NCI-H128 (cell line): ENCODE results near the gene TRMT2B.
"Not testable (repeated sequence)": the region's sequence is repeated elsewhere in the genome, so short reads cannot be mapped to it uniquely, and the experiment has no call there.

Source experiments
- DNase-seq: peaks from one replicate; lab custom pipeline; 2025; ENCODE audit not compliant: unreplicated experiment; lab: John Stamatoyannopoulos, UW

The TRMT2B gene

DNA sequence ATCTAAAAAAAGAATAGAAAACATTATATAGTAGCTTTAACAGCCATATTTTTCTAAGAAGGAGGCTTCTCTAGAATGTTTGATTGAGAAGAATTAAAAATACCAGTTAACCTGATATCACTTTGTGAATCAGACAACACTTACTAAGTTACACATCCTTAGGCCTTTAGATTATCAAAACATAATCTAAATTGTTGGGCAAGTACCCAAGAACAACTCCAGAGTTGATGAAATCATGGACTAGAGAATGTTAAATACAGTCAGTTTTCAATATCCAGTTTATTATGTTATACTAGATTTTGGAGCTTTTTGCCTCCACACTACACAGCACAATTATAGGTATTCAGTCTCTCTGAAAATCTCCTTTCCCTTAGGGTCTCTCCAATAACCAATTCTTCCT, 42.8 kb downstream of the TRMT2B start:
- DNase-seq, result no peak

GRCh38 chrX:100999451-100999850, 52.5 kb downstream of the TRMT2B start:
- no peak for DNase-seq

GRCh38 chrX:100995469-100995868, 56.4 kb downstream of the TRMT2B start:
- no peak for DNase-seq

DNA sequence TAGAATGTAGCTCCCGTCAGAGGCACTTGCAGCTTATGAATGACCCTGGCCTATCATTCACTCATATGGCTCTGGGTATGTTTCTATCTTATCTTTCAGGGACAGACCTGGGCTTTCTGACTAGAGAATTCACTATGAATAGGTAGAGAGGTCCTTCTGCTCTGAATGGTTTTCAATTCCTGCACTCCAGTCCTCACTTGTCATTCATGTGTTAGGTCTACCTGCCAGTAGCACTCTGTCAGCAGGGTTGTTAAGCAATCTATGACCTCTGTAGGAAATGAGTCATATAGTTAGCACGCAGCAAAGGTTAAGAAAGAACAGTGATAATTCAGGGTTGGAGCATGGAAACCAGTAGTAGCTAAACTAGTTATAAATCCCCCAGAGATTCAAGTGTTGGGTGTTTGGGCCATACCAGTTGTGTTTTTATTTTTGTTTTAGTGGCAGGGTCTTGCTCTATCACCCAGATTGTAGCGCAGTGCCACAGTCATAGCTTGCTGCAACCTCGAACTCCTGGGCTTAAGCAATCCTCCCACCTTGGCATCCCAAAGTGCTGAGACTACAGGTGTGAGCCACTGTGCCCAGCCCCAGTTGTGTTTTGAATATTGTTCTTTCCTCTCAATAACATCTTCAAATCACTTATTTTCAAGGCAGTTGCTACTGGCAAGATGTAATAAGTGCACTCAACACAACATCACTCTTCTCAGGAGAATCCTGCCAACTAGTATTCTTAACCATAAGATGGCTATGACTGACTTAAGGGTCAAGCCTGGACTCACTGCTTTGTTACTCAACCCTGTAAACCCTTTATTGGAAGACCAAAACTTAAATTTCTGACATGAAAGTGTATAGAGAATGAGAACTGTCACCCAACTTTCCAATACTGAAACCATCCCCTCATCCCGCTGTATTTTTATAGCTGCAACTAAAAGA, 57.3 kb downstream of the TRMT2B start:
- DNase-seq, result no peak

DNA sequence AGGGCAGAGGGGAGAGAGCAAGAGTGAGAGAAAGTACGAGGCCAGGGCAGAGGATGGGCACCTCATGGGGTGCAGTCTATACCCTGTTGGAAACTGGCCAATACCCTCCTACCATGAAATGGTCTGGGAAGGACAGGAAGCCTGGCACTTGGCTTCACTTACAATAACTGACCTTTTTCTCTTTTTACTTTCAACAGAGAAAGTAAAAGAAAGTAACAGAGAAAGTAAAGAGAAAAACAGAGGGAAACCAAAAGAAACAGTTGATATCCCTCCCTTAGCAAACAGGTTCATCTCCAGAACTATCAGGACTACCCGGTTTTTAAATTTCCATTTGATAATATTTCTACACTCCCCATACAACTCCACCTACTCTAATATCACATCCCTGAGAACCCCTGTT, 61.8 kb downstream of the TRMT2B start:
- no peak for DNase-seq

GRCh38 chrX:100984818-100985217, 67.1 kb downstream of the TRMT2B start:
- DNase-seq, result no peak

DNA sequence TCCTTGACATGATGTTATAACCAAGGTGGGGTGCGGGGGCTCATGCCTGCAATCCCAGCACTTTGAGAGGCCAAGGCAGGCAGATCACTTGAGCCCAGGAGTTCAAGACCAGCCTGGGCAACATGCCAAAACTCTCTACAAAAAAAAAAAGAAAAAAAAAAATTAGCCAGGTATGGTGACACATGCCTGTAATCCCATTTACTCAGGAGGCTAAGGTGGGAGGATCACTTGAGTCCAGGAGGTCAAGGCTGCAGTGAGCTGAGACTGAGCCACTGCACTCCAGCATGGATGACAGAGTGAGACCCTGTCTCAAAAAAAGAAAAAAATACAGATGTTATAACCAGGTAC, 70.4 kb downstream of the TRMT2B start:
- DNase-seq, result not testable (repeated sequence)

DNA sequence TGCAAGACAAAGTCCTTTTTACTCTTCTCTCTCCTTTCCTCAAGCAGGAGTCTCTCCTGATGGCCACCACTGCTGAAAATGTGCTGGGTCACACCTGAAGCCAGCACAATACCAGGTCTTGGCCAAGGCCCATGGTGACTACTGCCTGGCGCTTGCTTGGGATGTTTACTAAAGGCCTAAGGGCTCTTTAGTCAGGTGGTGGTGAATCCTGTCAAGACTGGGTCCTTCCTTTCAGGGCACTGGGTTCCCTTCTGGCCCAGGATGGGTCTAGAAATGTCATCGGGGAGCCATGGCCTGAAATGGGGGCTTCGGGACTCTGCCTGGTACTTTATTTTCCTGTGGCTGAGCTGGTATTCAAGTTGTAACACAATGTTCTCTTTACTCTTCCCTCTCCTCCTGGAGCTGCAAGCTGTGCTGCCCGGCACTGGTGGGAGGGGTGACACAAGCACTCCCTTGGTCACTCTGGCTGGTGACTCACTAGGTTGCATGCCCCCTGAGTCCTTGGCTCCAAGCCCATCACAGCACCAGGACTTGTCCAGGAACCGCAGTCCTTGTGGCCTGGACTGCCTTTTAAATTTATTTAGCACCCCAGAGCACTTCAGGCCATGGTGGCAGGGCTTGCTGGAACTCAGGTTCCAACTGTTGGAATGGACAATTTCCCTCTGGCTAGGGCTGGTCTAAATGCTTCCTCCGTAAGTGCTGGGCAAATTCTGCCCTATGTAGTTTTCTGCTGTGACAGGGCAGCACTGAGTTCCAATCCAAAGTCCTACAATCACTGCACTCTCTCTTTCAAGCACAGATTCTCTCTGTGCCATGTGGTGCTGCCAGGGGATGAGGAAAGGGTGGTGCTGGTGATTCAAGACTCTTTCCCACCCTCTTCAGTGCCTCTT, 71.1 kb downstream of the TRMT2B start:
- DNase-seq, result no peak

DNA sequence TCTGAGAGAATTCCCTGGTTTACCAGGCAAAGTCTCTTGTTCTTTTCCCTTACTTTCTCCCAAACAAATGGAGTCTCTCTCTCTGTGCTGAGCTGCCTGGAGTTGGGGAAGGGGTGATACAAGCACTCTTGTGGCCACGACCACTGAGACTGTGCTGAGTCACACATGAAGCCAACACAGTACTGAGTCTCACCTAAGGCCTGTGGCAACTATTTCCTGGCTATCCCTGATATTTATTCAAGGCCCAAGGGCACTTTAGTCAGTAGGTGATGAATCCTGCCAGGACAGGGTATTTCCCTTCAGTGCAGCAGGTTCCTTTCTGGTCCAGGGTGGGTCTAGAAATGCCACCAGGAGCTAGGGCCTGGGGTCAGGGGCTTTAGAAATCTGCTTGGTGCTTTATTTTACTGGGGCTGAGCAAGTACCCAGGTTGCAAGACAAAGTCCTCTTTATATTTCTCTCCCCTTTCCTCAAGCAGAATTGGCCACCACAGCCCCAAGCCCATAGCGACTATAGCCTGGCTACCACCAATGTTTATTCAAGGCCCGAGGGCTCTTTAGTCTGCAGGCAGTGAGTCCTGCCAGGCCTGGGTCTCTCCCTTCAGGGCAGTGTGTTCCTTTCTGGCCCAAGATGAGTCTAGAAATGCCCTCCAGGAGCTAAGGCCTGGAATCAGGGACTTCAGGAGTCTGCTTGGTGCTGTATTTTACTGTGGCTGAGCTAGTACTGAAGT, 71.9 kb downstream of the TRMT2B start:
- no peak for DNase-seq

- DNase-seq, result no peak
Observed at GRCh38 chrX:100976211-100976610, 75.7 kb downstream of the TRMT2B start.

DNA sequence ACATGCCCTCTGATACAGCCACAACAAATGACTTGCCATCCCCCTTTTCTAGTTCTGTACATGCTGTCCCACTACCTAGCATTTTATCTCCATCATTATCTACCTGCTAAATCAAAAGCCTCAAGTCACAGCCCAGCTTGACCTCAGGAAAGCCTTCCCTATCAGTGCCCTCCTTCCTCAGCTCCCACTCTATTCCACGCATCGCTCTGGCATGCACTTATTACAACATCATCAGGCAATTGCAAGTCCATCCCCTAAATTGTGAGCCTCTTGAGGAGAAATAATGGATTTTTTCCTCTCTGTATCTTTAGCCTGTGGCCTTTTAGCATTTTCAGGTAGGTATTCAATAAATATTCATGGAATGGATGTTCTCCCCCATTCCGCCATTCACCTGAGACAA, 76.7 kb downstream of the TRMT2B start:
- no peak for DNase-seq

GRCh38 chrX:100973411-100973810, 78.5 kb downstream of the TRMT2B start:
- DNase-seq, result no peak

GRCh38 chrX:100969936-100970335, 82.0 kb downstream of the TRMT2B start:
- no peak for DNase-seq

DNA sequence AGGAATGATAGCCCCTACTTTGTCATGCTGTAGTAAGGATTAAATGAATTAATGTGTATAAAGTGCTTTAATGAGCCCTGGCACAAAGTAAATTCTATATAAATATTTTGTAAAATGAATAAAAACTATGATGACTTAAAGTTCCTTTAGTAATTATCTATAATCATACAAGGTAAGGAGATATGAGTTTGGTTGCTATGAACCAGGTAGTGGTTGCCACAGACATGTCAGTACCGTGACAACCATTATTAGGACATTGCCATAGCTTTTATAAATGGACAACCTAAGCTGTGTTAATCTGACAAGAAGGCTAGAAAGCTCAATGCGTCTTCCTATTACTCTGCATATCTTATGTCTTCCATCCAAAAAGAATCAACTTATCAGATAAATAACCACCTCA, 82.5 kb downstream of the TRMT2B start, which contains the start of gene ARL13A:
ARL13A (plus strand) TSS at position 301 of the 400 bp plus-strand sequence. CDS start 3,982 bp downstream, outside the sequence.
- DNase-seq, result no peak

- no peak for DNase-seq
Observed at GRCh38 chrX:100964362-100964761, 87.5 kb downstream of the TRMT2B start.

DNA sequence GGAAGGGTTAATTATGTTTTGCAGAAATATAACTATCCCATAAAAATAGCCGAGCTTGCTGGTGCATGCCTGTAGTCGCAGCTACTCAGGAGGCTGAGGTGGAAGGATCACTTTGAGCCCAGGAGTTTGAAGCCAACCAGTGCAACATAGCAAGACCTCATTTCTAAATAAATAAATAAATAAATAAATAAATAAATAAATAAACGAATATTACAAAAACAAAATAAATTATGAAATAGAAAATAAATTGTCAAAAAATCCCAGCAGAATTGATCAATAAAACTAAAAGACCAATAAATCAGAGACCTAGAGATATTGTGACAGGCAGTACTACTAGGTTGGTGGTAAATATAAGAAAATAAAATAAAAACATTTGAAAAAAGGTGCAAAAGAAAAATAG, 89.1 kb downstream of the TRMT2B start:
- no peak for DNase-seq
